GM23338 (cell line): ENCODE data around the gene PRSS48. TPM values are rescaled to one million over a fixed set of nuclear protein-coding genes. Genes with fewer than 3 reads are reported as not detected.
A peak's percentile ranks its signal among the peaks of the same experiment; 100 is the strongest.
"Not testable (repeated sequence)": the region's sequence is repeated elsewhere in the genome, so short reads cannot be mapped to it uniquely, and the experiment has no call there.

ENCODE experiments used
- ATAC-seq: fragments of 200-7000 bp; cut with Tn5 transposase; 3 replicates; pipeline ENCODE4 v1.9.1; 2020
- DNase-seq: peaks from one replicate; pipeline ENCODE4 v3.0.0-alpha.2; 2015; ENCODE audit warnings: low spot score
- H2AFZ ChIP-seq: fragments of 200-600 bp; sonication (generic); 2 replicates; pipeline ENCODE4 v1.8.0; 2016; ENCODE audit warnings: antibody characterized with exemption, mild to moderate bottlenecking, moderate library complexity
- H3F3A ChIP-seq: fragments of 200-600 bp; sonication (generic); replicated peaks from 2 replicates; pipeline ENCODE4 v1.8.0; 2017; ENCODE audit warnings: antibody characterized with exemption, mixed run types, low read depth
- H3K27ac ChIP-seq: fragments of 200-600 bp; sonication (generic); 2 replicates; pipeline ENCODE4 v1.6.1; 2016; ENCODE audit warnings: low read depth
- H3K27me3 ChIP-seq: fragments of 200-600 bp; sonication (generic); 2 replicates; pipeline ENCODE4 v1.8.0; 2016; ENCODE audit warnings: mild to moderate bottlenecking, mixed run types, moderate library complexity; ENCODE audit not compliant: insufficient read depth
- H3K36me3 ChIP-seq: fragments of 200-600 bp; sonication (generic); 2 replicates; pipeline ENCODE4 v1.8.0; 2016; ENCODE audit warnings: mild to moderate bottlenecking; ENCODE audit not compliant: insufficient read depth
- H3K4me1 ChIP-seq: fragments of 200-600 bp; sonication (generic); 2 replicates; pipeline ENCODE4 v1.8.0; 2016; ENCODE audit warnings: mild to moderate bottlenecking, moderate library complexity; ENCODE audit not compliant: insufficient read depth
- H3K4me2 ChIP-seq: fragments of 200-600 bp; sonication (generic); 2 replicates; pipeline ENCODE4 v1.7.1; 2017; ENCODE audit warnings: mixed run types
- H3K4me3 ChIP-seq: fragments of 200-600 bp; sonication (generic); 2 replicates; pipeline ENCODE4 v1.6.1; 2016; ENCODE audit warnings: mixed run types
- H3K79me2 ChIP-seq: fragments of 200-600 bp; sonication (generic); replicated peaks from 2 replicates; pipeline ENCODE4 v1.8.0; 2017; ENCODE audit warnings: mild to moderate bottlenecking; ENCODE audit not compliant: insufficient read depth
- H3K9me2 ChIP-seq: fragments of 200-600 bp; sonication (generic); 2 replicates; pipeline ENCODE4 v1.8.0; 2017; ENCODE audit not compliant: insufficient read depth
- H4K20me1 ChIP-seq: fragments of 200-600 bp; sonication (generic); replicated peaks from 2 replicates; pipeline ENCODE4 v1.8.0; 2017; ENCODE audit warnings: mild to moderate bottlenecking; ENCODE audit not compliant: insufficient read depth
- H3K27ac Mint-ChIP-seq: 2 replicates; pipeline ENCODE4 v1.8.0; 2020; ENCODE audit warnings: inconsistent platforms, mild to moderate bottlenecking, moderate library complexity, mixed read lengths
- H3K27me3 Mint-ChIP-seq: 3 replicates; pipeline ENCODE4 v1.8.0; 2022; ENCODE audit warnings: low read depth, mild to moderate bottlenecking, moderate library complexity, mixed read lengths, inconsistent platforms; ENCODE audit not compliant: insufficient read depth, poor library complexity
- H3K36me3 Mint-ChIP-seq: 3 replicates; pipeline ENCODE4 v1.8.0; 2021; ENCODE audit warnings: low read depth, mild to moderate bottlenecking, inconsistent platforms, moderate library complexity, mixed read lengths
- H3K4me1 Mint-ChIP-seq: 3 replicates; pipeline ENCODE4 v1.8.0; 2020; ENCODE audit warnings: mild to moderate bottlenecking, inconsistent platforms, mixed read lengths
- H3K4me3 Mint-ChIP-seq: 3 replicates; pipeline ENCODE4 v1.8.0; 2021; ENCODE audit warnings: moderate library complexity, mild to moderate bottlenecking, inconsistent platforms, mixed read lengths
- H3K9me3 Mint-ChIP-seq: 3 replicates; pipeline ENCODE4 v1.8.0; 2020; ENCODE audit warnings: moderate library complexity, mild to moderate bottlenecking, inconsistent platforms, mixed read lengths
- ZNF331 ChIP-seq: fragments of 250-450 bp; sonication (Bioruptor Pico); IDR thresholded peaks from 2 replicates; pipeline ENCODE4 v1.5.0; 2020; ENCODE audit warnings: low read depth, mild to moderate bottlenecking, moderate library complexity
- polyA plus RNA-seq: library from polyadenylated mRNA; unstranded; fragments of >200 nt; fragmentation: Nextera tagmentation; extraction: Ambion mirVana; gene quantifications from 2 replicates; pipeline ENCODE4 v1.2.1, GENCODE V29; 2016
- total RNA-seq: library from RNA; depleted of rRNA; stranded (reverse); fragments of >200 nt; shearing (Covaris generic); gene quantifications from 2 replicates; pipeline ENCODE4 v1.2.3, GENCODE V29; 2014
- TF ChIP-seq, protein P1 (sequence below), 2 experiments: fragments of 200-600 bp in 1 of 2; sonication (generic) in 1 of 2; conservative IDR thresholded peaks; 2 replicates each; pipeline versions ENCODE4 v1.5.1 to v1.6.1; 2016 to 2017; ENCODE audit warnings: antibody characterized with exemption in 2 of 2, low read depth in 2 of 2, mild to moderate bottlenecking in 2 of 2, moderate library complexity in 1 of 2
- TF ChIP-seq, protein P2 (sequence below): IDR thresholded peaks from one replicate; pipeline ENCODE4 v1.6.1; 2018; ENCODE audit warnings: antibody characterized with exemption; ENCODE audit not compliant: unreplicated experiment
- TF ChIP-seq, protein P3 (sequence below): fragments of 250-450 bp; sonication (Bioruptor Pico); IDR thresholded peaks from 2 replicates; pipeline ENCODE4 v1.5.0; 2020; ENCODE audit warnings: mild to moderate bottlenecking, moderate library complexity

Gene PRSS48
- total and polyA plus RNA-seq, 2 experiments from 2014 or later = 0.36 TPM; not detected in 1

- TF ChIP-seq, protein P1, sequence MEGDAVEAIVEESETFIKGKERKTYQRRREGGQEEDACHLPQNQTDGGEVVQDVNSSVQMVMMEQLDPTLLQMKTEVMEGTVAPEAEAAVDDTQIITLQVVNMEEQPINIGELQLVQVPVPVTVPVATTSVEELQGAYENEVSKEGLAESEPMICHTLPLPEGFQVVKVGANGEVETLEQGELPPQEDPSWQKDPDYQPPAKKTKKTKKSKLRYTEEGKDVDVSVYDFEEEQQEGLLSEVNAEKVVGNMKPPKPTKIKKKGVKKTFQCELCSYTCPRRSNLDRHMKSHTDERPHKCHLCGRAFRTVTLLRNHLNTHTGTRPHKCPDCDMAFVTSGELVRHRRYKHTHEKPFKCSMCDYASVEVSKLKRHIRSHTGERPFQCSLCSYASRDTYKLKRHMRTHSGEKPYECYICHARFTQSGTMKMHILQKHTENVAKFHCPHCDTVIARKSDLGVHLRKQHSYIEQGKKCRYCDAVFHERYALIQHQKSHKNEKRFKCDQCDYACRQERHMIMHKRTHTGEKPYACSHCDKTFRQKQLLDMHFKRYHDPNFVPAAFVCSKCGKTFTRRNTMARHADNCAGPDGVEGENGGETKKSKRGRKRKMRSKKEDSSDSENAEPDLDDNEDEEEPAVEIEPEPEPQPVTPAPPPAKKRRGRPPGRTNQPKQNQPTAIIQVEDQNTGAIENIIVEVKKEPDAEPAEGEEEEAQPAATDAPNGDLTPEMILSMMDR (conservative IDR thresholded peaks at IDR 0.05; ENCODE audit: low read depth in 2 of 2) = no peak
- TF ChIP-seq, protein P2, sequence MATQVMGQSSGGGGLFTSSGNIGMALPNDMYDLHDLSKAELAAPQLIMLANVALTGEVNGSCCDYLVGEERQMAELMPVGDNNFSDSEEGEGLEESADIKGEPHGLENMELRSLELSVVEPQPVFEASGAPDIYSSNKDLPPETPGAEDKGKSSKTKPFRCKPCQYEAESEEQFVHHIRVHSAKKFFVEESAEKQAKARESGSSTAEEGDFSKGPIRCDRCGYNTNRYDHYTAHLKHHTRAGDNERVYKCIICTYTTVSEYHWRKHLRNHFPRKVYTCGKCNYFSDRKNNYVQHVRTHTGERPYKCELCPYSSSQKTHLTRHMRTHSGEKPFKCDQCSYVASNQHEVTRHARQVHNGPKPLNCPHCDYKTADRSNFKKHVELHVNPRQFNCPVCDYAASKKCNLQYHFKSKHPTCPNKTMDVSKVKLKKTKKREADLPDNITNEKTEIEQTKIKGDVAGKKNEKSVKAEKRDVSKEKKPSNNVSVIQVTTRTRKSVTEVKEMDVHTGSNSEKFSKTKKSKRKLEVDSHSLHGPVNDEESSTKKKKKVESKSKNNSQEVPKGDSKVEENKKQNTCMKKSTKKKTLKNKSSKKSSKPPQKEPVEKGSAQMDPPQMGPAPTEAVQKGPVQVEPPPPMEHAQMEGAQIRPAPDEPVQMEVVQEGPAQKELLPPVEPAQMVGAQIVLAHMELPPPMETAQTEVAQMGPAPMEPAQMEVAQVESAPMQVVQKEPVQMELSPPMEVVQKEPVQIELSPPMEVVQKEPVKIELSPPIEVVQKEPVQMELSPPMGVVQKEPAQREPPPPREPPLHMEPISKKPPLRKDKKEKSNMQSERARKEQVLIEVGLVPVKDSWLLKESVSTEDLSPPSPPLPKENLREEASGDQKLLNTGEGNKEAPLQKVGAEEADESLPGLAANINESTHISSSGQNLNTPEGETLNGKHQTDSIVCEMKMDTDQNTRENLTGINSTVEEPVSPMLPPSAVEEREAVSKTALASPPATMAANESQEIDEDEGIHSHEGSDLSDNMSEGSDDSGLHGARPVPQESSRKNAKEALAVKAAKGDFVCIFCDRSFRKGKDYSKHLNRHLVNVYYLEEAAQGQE = no peak
Observed at GRCh38 chr4:151267822-151268535, 9.0 kb upstream of the PRSS48 start (continued).

DNA sequence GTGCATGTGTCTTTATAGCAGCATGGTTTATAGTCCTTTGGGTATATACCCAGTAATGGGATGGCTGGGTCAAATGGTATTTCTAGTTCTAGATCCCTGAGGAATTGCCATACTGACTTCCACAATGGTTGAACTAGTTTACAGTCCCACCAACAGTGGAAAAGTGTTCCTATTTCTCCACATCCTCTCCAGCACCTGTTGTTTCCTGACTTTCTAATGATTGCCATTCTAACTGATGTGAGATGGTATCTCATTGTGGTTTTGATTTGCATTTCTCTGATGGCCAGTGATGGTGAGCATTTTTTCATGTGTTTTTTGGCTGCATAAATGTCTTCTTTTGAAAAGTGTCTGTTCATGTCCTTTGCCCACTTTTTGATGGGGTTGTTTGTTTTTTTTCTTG is 8.1 kb upstream of the PRSS48 start:
- Mint-ChIP-seq H3K4me1 (peaks cover 10% of the 10 kb centered on the region), H3K36me3 (peaks cover 14% of the 10 kb centered on the region; the same call in 2 of the 3 replicates)
- H3K27me3 ChIP-seq, H3K4me3 ChIP-seq, H3K4me1 ChIP-seq, DNase-seq, H3K27ac Mint-ChIP-seq, H3K36me3 ChIP-seq, H3K9me2 ChIP-seq, ATAC-seq, H3K27me3 Mint-ChIP-seq, H3K4me3 Mint-ChIP-seq, H3K27ac ChIP-seq, H3K4me2 ChIP-seq, H3F3A ChIP-seq, H3K9me3 Mint-ChIP-seq, H2AFZ ChIP-seq: not testable (repeated sequence)
- H3K79me2 ChIP-seq = peaks cover 76% of the 10 kb centered on the region
- H4K20me1 ChIP-seq = peaks cover 13% of the 10 kb centered on the region

GRCh38 chr4:151284534-151285245 is 7.7 kb downstream of the PRSS48 start:
- H3K27me3 Mint-ChIP-seq = peaks cover 4% of the 10 kb centered on the region
- Histone ChIP-seq H3K4me3 (peak overlapping the region; percentile 27), H3K27ac (peak overlapping the region; percentile 84), H3K4me1 (peaks cover 22% of the 10 kb centered on the region), H3K4me2 (peak overlapping the region; percentile 35), H4K20me1 (no peaks in the 10 kb centered on the region; the same call in 1 of the 2 replicates), H3F3A (peaks cover 3% of the 10 kb centered on the region; the same call in 1 of the 2 replicates), H3K79me2 (peaks cover 90% of the 10 kb centered on the region), H3K27me3 (no peaks in the 10 kb centered on the region), H3K36me3 (no peaks in the 10 kb centered on the region), H3K9me2 (no peaks in the 10 kb centered on the region), H2AFZ (no peak overlapping the region)
- peaks cover 52% of the 10 kb centered on the region for H3K4me1 Mint-ChIP-seq
- peak; percentile 90 for DNase-seq
- peaks cover 1% of the 10 kb centered on the region; the same call in 1 of the 3 replicates for H3K36me3 Mint-ChIP-seq
- H3K9me3 Mint-ChIP-seq = no peaks in the 10 kb centered on the region
- H3K27ac Mint-ChIP-seq = peak overlapping the region; percentile 77
- peak; percentile 97 for ATAC-seq
- H3K4me3 Mint-ChIP-seq = peak overlapping the region; percentile 35; the same call in 2 of the 3 replicates
- TF ChIP-seq, protein P3, sequence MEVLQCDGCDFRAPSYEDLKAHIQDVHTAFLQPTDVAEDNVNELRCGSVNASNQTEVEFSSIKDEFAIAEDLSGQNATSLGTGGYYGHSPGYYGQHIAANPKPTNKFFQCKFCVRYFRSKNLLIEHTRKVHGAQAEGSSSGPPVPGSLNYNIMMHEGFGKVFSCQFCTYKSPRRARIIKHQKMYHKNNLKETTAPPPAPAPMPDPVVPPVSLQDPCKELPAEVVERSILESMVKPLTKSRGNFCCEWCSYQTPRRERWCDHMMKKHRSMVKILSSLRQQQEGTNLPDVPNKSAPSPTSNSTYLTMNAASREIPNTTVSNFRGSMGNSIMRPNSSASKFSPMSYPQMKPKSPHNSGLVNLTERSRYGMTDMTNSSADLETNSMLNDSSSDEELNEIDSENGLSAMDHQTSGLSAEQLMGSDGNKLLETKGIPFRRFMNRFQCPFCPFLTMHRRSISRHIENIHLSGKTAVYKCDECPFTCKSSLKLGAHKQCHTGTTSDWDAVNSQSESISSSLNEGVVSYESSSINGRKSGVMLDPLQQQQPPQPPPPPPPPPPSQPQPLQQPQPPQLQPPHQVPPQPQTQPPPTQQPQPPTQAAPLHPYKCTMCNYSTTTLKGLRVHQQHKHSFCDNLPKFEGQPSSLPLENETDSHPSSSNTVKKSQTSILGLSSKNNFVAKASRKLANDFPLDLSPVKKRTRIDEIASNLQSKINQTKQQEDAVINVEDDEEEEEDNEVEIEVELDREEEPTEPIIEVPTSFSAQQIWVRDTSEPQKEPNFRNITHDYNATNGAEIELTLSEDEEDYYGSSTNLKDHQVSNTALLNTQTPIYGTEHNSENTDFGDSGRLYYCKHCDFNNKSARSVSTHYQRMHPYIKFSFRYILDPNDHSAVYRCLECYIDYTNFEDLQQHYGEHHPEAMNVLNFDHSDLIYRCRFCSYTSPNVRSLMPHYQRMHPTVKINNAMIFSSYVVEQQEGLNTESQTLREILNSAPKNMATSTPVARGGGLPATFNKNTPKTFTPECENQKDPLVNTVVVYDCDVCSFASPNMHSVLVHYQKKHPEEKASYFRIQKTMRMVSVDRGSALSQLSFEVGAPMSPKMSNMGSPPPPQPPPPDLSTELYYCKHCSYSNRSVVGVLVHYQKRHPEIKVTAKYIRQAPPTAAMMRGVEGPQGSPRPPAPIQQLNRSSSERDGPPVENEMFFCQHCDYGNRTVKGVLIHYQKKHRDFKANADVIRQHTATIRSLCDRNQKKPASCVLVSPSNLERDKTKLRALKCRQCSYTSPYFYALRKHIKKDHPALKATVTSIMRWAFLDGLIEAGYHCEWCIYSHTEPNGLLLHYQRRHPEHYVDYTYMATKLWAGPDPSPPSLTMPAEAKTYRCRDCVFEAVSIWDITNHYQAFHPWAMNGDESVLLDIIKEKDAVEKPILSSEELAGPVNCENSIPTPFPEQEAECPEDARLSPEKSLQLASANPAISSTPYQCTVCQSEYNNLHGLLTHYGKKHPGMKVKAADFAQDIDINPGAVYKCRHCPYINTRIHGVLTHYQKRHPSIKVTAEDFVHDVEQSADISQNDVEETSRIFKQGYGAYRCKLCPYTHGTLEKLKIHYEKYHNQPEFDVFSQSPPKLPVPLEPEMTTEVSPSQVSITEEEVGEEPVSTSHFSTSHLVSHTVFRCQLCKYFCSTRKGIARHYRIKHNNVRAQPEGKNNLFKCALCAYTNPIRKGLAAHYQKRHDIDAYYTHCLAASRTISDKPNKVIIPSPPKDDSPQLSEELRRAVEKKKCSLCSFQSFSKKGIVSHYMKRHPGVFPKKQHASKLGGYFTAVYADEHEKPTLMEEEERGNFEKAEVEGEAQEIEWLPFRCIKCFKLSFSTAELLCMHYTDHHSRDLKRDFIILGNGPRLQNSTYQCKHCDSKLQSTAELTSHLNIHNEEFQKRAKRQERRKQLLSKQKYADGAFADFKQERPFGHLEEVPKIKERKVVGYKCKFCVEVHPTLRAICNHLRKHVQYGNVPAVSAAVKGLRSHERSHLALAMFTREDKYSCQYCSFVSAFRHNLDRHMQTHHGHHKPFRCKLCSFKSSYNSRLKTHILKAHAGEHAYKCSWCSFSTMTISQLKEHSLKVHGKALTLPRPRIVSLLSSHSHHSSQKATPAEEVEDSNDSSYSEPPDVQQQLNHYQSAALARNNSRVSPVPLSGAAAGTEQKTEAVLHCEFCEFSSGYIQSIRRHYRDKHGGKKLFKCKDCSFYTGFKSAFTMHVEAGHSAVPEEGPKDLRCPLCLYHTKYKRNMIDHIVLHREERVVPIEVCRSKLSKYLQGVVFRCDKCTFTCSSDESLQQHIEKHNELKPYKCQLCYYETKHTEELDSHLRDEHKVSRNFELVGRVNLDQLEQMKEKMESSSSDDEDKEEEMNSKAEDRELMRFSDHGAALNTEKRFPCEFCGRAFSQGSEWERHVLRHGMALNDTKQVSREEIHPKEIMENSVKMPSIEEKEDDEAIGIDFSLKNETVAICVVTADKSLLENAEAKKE (CRISPR knock-in tag) = peak; percentile 46; the same call in 1 of the 2 replicates
- TF ChIP-seq ZNF331 (CRISPR knock-in tag) = no peak
